ENCODE measurements around the gene TLR9. TPM values are rescaled to one million over a fixed set of nuclear protein-coding genes. Genes with fewer than 3 reads are reported as not detected.
A peak's percentile ranks its signal among the peaks of the same experiment; 100 is the strongest.

The TLR9 gene
- total and polyA plus RNA-seq, 9 of the 15 experiments (the other 6 are each of a cell fraction or from before 2014, with no cell fraction given) = not detected

DNA sequence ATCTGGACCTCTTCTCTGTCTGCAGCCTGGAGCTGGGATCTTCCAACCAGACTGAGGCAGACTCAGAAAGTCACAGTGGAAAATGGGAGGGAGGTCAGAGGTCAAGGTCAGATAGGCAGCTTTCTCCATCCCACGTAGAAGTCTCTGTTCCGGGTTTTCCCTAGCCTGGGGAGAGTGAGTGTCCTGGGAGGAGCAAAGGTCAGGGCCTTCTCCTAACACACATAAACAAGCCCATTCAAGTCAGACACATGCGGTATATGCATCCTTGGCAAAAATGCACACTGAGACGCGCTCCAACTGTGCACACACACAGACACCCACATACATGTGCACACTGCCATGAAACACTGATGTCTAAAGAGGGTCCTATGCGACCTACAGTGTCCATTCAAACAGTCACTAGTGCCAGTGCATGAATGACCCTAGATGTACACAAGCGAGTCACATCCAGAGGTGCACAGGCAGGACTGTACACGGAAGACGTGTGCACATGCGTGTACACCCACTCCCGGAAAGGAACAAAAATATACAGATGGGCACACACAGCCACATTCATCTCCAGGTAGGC is 12.8 kb upstream of the TLR9 start (continued):
- peak; percentile 87 for TF ChIP-seq NR2C2 (CRISPR knock-in tag; IDR thresholded peaks at IDR 0.05)
- peak; percentile 92 for TF ChIP-seq NR2C2 (tag; IDR thresholded peaks at IDR 0.05)
- no peak for TF ChIP-seq ZNF23 (CRISPR knock-in tag; IDR thresholded peaks at IDR 0.05)
- peak; percentile 98 for TF ChIP-seq ESRRA (IDR thresholded peaks at IDR 0.05; ENCODE audit: borderline replicate concordance, low read depth)
- no peak for TF ChIP-seq CBX3 (IDR thresholded peaks at IDR 0.05; ENCODE audit: borderline replicate concordance in 1 of 2, low read length in 2 of 2)
- no peak for TF ChIP-seq ELF4 (CRISPR knock-in tag; IDR thresholded peaks at IDR 0.05)
- TF ChIP-seq, protein P1, sequence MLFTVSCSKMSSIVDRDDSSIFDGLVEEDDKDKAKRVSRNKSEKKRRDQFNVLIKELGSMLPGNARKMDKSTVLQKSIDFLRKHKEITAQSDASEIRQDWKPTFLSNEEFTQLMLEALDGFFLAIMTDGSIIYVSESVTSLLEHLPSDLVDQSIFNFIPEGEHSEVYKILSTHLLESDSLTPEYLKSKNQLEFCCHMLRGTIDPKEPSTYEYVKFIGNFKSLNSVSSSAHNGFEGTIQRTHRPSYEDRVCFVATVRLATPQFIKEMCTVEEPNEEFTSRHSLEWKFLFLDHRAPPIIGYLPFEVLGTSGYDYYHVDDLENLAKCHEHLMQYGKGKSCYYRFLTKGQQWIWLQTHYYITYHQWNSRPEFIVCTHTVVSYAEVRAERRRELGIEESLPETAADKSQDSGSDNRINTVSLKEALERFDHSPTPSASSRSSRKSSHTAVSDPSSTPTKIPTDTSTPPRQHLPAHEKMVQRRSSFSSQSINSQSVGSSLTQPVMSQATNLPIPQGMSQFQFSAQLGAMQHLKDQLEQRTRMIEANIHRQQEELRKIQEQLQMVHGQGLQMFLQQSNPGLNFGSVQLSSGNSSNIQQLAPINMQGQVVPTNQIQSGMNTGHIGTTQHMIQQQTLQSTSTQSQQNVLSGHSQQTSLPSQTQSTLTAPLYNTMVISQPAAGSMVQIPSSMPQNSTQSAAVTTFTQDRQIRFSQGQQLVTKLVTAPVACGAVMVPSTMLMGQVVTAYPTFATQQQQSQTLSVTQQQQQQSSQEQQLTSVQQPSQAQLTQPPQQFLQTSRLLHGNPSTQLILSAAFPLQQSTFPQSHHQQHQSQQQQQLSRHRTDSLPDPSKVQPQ (CRISPR knock-in tag; IDR thresholded peaks at IDR 0.05; ENCODE audit: borderline replicate concordance) = no peak
- no peak for TF ChIP-seq RBM25 (IDR thresholded peaks at IDR 0.05; ENCODE audit: low read depth, low read length, severe bottlenecking)
- TF ChIP-seq, protein P2, sequence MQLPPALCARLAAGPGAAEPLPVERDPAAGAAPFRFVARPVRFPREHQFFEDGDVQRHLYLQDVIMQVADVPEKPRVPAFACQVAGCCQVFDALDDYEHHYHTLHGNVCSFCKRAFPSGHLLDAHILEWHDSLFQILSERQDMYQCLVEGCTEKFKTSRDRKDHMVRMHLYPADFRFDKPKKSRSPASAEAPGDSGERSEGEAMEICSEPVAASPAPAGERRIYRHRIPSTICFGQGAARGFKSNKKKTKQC (CRISPR knock-in tag; IDR thresholded peaks at IDR 0.05) = no peak
- TF ChIP-seq, protein P3, sequence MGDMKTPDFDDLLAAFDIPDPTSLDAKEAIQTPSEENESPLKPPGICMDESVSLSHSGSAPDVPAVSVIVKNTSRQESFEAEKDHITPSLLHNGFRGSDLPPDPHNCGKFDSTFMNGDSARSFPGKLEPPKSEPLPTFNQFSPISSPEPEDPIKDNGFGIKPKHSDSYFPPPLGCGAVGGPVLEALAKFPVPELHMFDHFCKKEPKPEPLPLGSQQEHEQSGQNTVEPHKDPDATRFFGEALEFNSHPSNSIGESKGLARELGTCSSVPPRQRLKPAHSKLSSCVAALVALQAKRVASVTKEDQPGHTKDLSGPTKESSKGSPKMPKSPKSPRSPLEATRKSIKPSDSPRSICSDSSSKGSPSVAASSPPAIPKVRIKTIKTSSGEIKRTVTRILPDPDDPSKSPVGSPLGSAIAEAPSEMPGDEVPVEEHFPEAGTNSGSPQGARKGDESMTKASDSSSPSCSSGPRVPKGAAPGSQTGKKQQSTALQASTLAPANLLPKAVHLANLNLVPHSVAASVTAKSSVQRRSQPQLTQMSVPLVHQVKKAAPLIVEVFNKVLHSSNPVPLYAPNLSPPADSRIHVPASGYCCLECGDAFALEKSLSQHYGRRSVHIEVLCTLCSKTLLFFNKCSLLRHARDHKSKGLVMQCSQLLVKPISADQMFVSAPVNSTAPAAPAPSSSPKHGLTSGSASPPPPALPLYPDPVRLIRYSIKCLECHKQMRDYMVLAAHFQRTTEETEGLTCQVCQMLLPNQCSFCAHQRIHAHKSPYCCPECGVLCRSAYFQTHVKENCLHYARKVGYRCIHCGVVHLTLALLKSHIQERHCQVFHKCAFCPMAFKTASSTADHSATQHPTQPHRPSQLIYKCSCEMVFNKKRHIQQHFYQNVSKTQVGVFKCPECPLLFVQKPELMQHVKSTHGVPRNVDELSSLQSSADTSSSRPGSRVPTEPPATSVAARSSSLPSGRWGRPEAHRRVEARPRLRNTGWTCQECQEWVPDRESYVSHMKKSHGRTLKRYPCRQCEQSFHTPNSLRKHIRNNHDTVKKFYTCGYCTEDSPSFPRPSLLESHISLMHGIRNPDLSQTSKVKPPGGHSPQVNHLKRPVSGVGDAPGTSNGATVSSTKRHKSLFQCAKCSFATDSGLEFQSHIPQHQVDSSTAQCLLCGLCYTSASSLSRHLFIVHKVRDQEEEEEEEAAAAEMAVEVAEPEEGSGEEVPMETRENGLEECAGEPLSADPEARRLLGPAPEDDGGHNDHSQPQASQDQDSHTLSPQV (IDR thresholded peaks at IDR 0.05) = no peak
- TF ChIP-seq, protein P4, sequence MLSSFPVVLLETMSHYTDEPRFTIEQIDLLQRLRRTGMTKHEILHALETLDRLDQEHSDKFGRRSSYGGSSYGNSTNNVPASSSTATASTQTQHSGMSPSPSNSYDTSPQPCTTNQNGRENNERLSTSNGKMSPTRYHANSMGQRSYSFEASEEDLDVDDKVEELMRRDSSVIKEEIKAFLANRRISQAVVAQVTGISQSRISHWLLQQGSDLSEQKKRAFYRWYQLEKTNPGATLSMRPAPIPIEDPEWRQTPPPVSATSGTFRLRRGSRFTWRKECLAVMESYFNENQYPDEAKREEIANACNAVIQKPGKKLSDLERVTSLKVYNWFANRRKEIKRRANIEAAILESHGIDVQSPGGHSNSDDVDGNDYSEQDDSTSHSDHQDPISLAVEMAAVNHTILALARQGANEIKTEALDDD (IDR thresholded peaks at IDR 0.05) = no peak
- peak; percentile 58; the same call in 1 of the 2 replicates for TF ChIP-seq FOXP1 (CRISPR knock-in tag; IDR thresholded peaks at IDR 0.05)

Data from K562 (cell line).